DOHH2 (cell line): Measurements from ENCODE around the gene DYNLT2B.
"Not testable (repeated sequence)": the region's sequence is repeated elsewhere in the genome, so short reads cannot be mapped to it uniquely, and the experiment has no call there.

Source experiments
- EZH2phosphoT487 ChIP-seq: fragments of 200-600 bp; sonication (generic); IDR thresholded peaks from 2 replicates; pipeline ENCODE4 v1.6.1; 2017; ENCODE audit warnings: borderline replicate concordance, mild to moderate bottlenecking, antibody characterized with exemption, low read length, moderate library complexity, mixed read lengths
- TF ChIP-seq, protein P1 (sequence below): fragments of 200-600 bp; sonication (generic); IDR thresholded peaks from one replicate; pipeline ENCODE4 v1.5.1; 2014; ENCODE audit warnings: antibody characterized with exemption, mild to moderate bottlenecking, low read depth, low read length; ENCODE audit not compliant: poor library complexity, severe bottlenecking

DNA sequence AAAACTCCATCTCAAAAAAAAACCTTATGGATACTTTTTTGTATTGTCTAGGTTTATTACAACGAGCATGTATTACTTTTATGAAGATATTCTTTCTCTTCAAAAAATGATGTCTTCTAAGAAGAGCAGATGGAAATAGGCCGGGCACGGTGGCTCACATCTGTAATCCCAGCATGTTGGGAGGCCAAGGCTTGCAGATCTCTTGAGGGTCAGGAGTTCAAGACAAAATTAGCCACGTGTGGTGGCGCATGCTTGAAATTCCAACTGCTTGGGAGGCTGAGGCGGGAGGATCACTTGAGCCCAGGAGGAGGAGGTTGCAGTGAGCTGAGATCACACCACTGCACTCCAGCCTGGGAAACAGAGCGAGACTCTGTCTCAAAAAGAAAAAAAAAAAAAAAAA lies 4.0 kb downstream of the DYNLT2B start:
- TF ChIP-seq, protein P1, sequence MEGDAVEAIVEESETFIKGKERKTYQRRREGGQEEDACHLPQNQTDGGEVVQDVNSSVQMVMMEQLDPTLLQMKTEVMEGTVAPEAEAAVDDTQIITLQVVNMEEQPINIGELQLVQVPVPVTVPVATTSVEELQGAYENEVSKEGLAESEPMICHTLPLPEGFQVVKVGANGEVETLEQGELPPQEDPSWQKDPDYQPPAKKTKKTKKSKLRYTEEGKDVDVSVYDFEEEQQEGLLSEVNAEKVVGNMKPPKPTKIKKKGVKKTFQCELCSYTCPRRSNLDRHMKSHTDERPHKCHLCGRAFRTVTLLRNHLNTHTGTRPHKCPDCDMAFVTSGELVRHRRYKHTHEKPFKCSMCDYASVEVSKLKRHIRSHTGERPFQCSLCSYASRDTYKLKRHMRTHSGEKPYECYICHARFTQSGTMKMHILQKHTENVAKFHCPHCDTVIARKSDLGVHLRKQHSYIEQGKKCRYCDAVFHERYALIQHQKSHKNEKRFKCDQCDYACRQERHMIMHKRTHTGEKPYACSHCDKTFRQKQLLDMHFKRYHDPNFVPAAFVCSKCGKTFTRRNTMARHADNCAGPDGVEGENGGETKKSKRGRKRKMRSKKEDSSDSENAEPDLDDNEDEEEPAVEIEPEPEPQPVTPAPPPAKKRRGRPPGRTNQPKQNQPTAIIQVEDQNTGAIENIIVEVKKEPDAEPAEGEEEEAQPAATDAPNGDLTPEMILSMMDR: not testable (repeated sequence)
- not testable (repeated sequence) for TF ChIP-seq EZH2phosphoT487
